Ascending aorta (tissue), 2 donors: ENCODE measurements around the gene SNAPC3. TPM values are rescaled to one million over a fixed set of nuclear protein-coding genes. Genes with fewer than 3 reads are reported as not detected.
"Not testable (repeated sequence)": the region's sequence is repeated elsewhere in the genome, so short reads cannot be mapped to it uniquely, and the experiment has no call there.

ENCODE experiments used
- DNase-seq, 2 donors: peaks; one replicate each; pipeline ENCODE4 v3.0.0-alpha.2; 2019; ENCODE audit warnings: low spot score in 2 of 2
- H3K27ac ChIP-seq, 2 donors: fragments of 200-600 bp; sonication (generic); one replicate each; pipeline ENCODE4 v1.5.1; 2016 to 2017; ENCODE audit warnings: mild to moderate bottlenecking in 1 of 2
- H3K27me3 ChIP-seq: fragments of 200-600 bp; sonication (generic); one replicate; pipeline ENCODE4 v1.5.1; 2017
- H3K36me3 ChIP-seq, 2 donors: fragments of 200-600 bp; sonication (generic); one replicate each; pipeline ENCODE4 v1.5.1; 2016
- H3K4me1 ChIP-seq, 2 donors: fragments of 200-600 bp; sonication (generic); one replicate each; pipeline ENCODE4 v1.5.1; 2016 to 2017; ENCODE audit warnings: mild to moderate bottlenecking in 1 of 2
- H3K4me3 ChIP-seq, 2 donors: fragments of 200-600 bp; sonication (generic); one replicate each; pipeline ENCODE4 v1.5.1; 2016 to 2017; ENCODE audit warnings: mild to moderate bottlenecking in 1 of 2
- H3K9me3 ChIP-seq, 2 donors: fragments of 200-600 bp; sonication (generic); one replicate each; pipeline ENCODE4 v1.5.1; 2016
- CTCF ChIP-seq, 3 experiments: fragments of 200-600 bp in 2 of 3; fragments of 450-650 bp in 1 of 3; sonication (generic) in 2 of 3; IDR thresholded peaks; one replicate each; pipeline ENCODE4 v1.5.1; 2016 to 2019; ENCODE audit warnings: antibody characterized with exemption in 3 of 3, mild to moderate bottlenecking in 1 of 3, moderate library complexity in 1 of 3
- intact Hi-C: fragments of 100-400 bp; cut with DNase I; formaldehyde crosslinking; loops from one replicate; pipeline ENCODE4 v1.15.1; 2023
- total RNA-seq: library from RNA; depleted of rRNA; stranded (reverse); fragments of >200 nt; gene quantifications from one replicate; pipeline ENCODE4 v1.1.0, GENCODE V29; 2016

Gene SNAPC3
- total RNA-seq, 1 donor from 2014 or later = 8.8 TPM

- H3K36me3 ChIP-seq = peaks cover 7 to 14% of the 10 kb centered on the region in 2 donors
- no peak overlapping the region for H3K4me3 ChIP-seq
- no peaks in the 10 kb centered on the region for H3K9me3 ChIP-seq
- TF ChIP-seq CTCF (IDR thresholded peaks at IDR 0.05) = no peak
- intact Hi-C loops = no loop called here
- H3K27me3 ChIP-seq = no peaks in the 10 kb centered on the region
- DNase-seq = no peak
- H3K27ac ChIP-seq = no peak overlapping the region
- peaks cover 0 to 18% of the 10 kb centered on the region in 2 donors for H3K4me1 ChIP-seq
Observed at GRCh38 chr9:15426019-15426418, 3.3 kb downstream of the SNAPC3 start.

GRCh38 chr9:15427702-15428101 is 5.0 kb downstream of the SNAPC3 start:
- H3K9me3 ChIP-seq, DNase-seq, H3K27ac ChIP-seq, intact Hi-C loops, H3K27me3 ChIP-seq, H3K4me3 ChIP-seq: not testable (repeated sequence)
- peaks cover 7 to 14% of the 10 kb centered on the region in 2 donors for H3K36me3 ChIP-seq
- peaks cover 0 to 14% of the 10 kb centered on the region in 2 donors for H3K4me1 ChIP-seq

GRCh38 chr9:15430920-15431844 is 8.5 kb downstream of the SNAPC3 start:
- TF ChIP-seq CTCF (IDR thresholded peaks at IDR 0.05) = no peak
- DNase-seq = no peak

GRCh38 chr9:15433191-15433590 is 10.5 kb downstream of the SNAPC3 start:
- no peak for TF ChIP-seq CTCF (IDR thresholded peaks at IDR 0.05)
- Histone ChIP-seq H3K9me3 (no peaks in the 10 kb centered on the region), H3K27me3 (no peaks in the 10 kb centered on the region), H3K4me1 (peaks cover 0 to 3% of the 10 kb centered on the region in 2 donors), H3K27ac (no peak overlapping the region), H3K4me3 (no peak overlapping the region), H3K36me3 (peaks cover 8 to 27% of the 10 kb centered on the region in 2 donors)
- intact Hi-C loops = no loop called here
- DNase-seq = no peak

More at GRCh38 chr9:15430920-15431844, 8.5 kb downstream of the SNAPC3 start:
- Histone ChIP-seq H3K9me3 (no peaks in the 10 kb centered on the region), H3K27me3 (no peaks in the 10 kb centered on the region), H3K36me3 (peaks cover 8 to 24% of the 10 kb centered on the region in 2 donors), H3K27ac (no peak overlapping the region), H3K4me3 (no peak overlapping the region), H3K4me1 (peaks cover 0 to 4% of the 10 kb centered on the region in 2 donors)
- intact Hi-C loops = no loop called here

DNA sequence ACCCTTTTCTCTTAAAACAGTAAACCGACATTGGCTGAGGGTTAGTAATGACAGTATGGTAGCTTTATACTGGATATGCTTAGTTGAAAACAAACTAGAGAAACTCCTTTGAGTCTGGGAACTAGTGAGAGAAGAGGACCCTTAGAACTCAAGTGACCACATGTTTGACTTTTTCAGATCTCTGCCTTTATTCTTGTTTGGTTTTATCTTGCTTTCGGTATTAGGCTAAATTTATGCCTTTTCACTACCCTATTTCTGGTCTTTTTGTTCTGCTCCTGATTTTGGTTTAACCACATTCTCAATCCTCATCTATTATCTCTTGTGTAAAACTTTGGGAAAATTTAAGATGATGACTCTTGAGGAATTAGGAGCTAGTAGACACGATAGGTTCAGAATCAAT is 11.0 kb downstream of the SNAPC3 start:
- Histone ChIP-seq H3K4me1 (peaks cover 0 to 3% of the 10 kb centered on the region in 2 donors), H3K27ac (no peak overlapping the region), H3K4me3 (no peak overlapping the region), H3K9me3 (no peaks in the 10 kb centered on the region), H3K27me3 (no peaks in the 10 kb centered on the region), H3K36me3 (peaks cover 8 to 27% of the 10 kb centered on the region in 2 donors)
- no peak for DNase-seq
- TF ChIP-seq CTCF (IDR thresholded peaks at IDR 0.05) = no peak
- intact Hi-C loops = no loop called here

GRCh38 chr9:15438891-15439290 is 16.2 kb downstream of the SNAPC3 start:
- Histone ChIP-seq H3K36me3 (peaks cover 8 to 42% of the 10 kb centered on the region in 2 donors), H3K9me3 (no peaks in the 10 kb centered on the region), H3K27ac (no peak overlapping the region), H3K27me3 (no peaks in the 10 kb centered on the region), H3K4me1 (peaks cover 0 to 7% of the 10 kb centered on the region in 2 donors), H3K4me3 (no peak overlapping the region)
- no peak for TF ChIP-seq CTCF (IDR thresholded peaks at IDR 0.05)
- no peak for DNase-seq
- intact Hi-C loops = no loop called here

DNA sequence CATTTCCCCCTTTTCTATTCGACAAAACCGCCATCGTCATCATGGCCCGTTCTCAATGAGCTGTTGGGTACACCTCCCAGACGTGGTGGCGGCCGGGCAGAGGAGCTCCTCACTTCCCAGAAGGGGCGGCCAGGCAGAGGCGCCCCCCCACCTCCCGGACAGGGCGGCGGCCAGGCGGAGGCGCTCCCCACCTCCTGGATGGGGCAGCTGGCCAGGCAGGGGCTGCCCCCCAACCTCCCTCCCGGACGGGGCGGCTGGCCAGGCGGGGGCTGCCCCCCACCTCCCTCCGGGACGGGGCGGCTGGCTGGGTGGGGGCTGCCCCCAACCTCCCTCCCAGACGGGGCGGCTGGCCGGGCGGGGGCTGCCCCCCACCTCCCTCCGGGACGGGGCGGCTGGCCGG is 19.2 kb downstream of the SNAPC3 start:
- H3K9me3 ChIP-seq, intact Hi-C loops, H3K27me3 ChIP-seq, H3K27ac ChIP-seq, H3K4me1 ChIP-seq, H3K4me3 ChIP-seq, DNase-seq: not testable (repeated sequence)
- H3K36me3 ChIP-seq = peaks cover 25 to 53% of the 10 kb centered on the region in 2 donors

GRCh38 chr9:15442264-15442663 is 19.6 kb downstream of the SNAPC3 start:
- H3K27ac ChIP-seq, H3K27me3 ChIP-seq, H3K4me1 ChIP-seq, H3K4me3 ChIP-seq, DNase-seq, intact Hi-C loops, H3K9me3 ChIP-seq: not testable (repeated sequence)
- H3K36me3 ChIP-seq = peaks cover 29 to 54% of the 10 kb centered on the region in 2 donors
